ENCODE data around the gene LRRTM2. TPM values are rescaled to one million over a fixed set of nuclear protein-coding genes. Genes with fewer than 3 reads are reported as not detected.

The LRRTM2 gene
- total RNA-seq, 1 experiment from 2014 or later = not detected

DNA sequence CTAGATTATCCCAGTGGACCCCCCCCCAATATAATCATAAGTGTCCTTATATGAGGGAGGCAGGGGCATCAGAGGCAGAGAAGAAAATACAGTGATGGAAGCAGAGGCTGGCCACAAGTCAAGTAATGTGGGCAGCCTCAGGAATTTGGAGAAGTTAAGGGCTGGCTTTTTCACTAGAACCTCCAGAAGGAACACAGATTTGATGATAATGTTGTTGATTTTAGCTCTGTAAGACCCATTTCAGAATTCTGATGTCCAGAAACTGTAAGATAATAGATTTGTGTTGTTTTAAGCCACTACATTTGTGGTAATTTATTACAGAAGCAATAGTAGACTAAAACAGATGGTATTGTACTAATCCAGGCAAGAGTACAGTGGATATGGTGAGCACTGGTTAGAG lies 36.3 kb upstream of the LRRTM2 start:
- Mint-ChIP-seq H3K9me3 (no peaks in the 10 kb centered on the region), H3K36me3 (peaks cover 24% of the 10 kb centered on the region), H3K27ac (peak overlapping the region; percentile 16), H3K27me3 (ENCODE audit: low read depth) (no peaks in the 10 kb centered on the region), H3K4me3 (no peak overlapping the region), H3K4me1 (peaks cover 6% of the 10 kb centered on the region; the same call in 1 of the 2 replicates)
- POLR2A ChIA-PET = no interaction called here
- TF ChIP-seq GABPB1 (CRISPR knock-in tag; IDR thresholded peaks at IDR 0.05) (no peak), PRDM15 (CRISPR knock-in tag; IDR thresholded peaks at IDR 0.05) (no peak), TEAD4 (CRISPR knock-in tag; IDR thresholded peaks at IDR 0.05) (no peak), PRRX2 (CRISPR knock-in tag; IDR thresholded peaks at IDR 0.05) (no peak)
- TF ChIP-seq, protein P1, sequence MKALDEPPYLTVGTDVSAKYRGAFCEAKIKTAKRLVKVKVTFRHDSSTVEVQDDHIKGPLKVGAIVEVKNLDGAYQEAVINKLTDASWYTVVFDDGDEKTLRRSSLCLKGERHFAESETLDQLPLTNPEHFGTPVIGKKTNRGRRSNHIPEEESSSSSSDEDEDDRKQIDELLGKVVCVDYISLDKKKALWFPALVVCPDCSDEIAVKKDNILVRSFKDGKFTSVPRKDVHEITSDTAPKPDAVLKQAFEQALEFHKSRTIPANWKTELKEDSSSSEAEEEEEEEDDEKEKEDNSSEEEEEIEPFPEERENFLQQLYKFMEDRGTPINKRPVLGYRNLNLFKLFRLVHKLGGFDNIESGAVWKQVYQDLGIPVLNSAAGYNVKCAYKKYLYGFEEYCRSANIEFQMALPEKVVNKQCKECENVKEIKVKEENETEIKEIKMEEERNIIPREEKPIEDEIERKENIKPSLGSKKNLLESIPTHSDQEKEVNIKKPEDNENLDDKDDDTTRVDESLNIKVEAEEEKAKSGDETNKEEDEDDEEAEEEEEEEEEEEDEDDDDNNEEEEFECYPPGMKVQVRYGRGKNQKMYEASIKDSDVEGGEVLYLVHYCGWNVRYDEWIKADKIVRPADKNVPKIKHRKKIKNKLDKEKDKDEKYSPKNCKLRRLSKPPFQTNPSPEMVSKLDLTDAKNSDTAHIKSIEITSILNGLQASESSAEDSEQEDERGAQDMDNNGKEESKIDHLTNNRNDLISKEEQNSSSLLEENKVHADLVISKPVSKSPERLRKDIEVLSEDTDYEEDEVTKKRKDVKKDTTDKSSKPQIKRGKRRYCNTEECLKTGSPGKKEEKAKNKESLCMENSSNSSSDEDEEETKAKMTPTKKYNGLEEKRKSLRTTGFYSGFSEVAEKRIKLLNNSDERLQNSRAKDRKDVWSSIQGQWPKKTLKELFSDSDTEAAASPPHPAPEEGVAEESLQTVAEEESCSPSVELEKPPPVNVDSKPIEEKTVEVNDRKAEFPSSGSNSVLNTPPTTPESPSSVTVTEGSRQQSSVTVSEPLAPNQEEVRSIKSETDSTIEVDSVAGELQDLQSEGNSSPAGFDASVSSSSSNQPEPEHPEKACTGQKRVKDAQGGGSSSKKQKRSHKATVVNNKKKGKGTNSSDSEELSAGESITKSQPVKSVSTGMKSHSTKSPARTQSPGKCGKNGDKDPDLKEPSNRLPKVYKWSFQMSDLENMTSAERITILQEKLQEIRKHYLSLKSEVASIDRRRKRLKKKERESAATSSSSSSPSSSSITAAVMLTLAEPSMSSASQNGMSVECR (CRISPR knock-in tag; IDR thresholded peaks at IDR 0.05; ENCODE audit: borderline replicate concordance) = no peak
- TF ChIP-seq, protein P2, sequence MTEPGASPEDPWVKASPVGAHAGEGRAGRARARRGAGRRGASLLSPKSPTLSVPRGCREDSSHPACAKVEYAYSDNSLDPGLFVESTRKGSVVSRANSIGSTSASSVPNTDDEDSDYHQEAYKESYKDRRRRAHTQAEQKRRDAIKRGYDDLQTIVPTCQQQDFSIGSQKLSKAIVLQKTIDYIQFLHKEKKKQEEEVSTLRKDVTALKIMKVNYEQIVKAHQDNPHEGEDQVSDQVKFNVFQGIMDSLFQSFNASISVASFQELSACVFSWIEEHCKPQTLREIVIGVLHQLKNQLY (CRISPR knock-in tag; IDR thresholded peaks at IDR 0.05) = no peak
- no peak for DNase-seq (ENCODE audit: low spot score)
- CTCF ChIA-PET = interaction anchor here (1.3 kb wide), 1 partner anchor 21 kb away, joined by 3 read pairs; no protein-coding TSS in a partner anchor
- no peak for ATAC-seq

DNA sequence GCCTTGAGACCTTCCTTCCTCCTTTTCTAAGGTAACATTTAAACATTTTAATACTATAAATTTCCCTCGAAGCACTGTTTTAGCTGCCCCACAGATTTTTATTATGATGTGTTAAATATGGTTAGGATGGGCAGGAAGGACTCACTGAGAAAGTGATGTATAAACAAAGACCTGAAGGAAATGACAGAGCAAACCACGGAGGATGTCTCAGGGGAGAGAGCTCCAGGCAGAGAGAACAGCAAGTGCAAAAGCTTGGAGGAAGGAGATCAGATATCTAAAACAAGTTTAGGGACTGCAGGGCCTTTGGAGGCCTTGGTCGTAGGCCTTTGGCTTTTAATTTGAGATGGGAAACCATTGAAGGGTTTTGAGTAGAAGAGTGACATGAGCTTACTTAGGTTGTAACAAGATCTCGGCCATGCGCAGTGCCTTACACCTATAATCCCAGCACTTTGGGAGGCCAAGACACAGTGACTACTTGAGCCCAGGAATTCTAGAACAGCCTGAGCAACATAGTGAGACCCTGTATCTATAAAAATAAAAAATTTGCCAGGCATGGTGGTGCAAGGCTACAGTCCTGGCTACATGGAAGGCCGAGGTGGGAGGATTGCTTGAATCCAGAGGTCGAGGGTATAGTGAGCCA lies 35.5 kb upstream of the LRRTM2 start:
- ATAC-seq (no peak), DNase-seq (ENCODE audit: low spot score) (no peak)
- no peaks in the 10 kb centered on the region for H3K27me3 Mint-ChIP-seq (ENCODE audit: low read depth)
- H3K27ac Mint-ChIP-seq = peak overlapping the region; percentile 50
- no peaks in the 10 kb centered on the region for H3K9me3 Mint-ChIP-seq
- TF ChIP-seq FOXP1 (CRISPR knock-in tag; IDR thresholded peaks at IDR 0.05; ENCODE audit: borderline replicate concordance) (no peak), ESRRA (CRISPR knock-in tag; IDR thresholded peaks at IDR 0.05; ENCODE audit: borderline replicate concordance) (no peak), CREB1 (CRISPR knock-in tag; IDR thresholded peaks at IDR 0.05) (no peak), TCF7 (CRISPR knock-in tag; IDR thresholded peaks at IDR 0.05; ENCODE audit: low read depth) (no peak), HMGXB4 (CRISPR knock-in tag; IDR thresholded peaks at IDR 0.05) (no peak), ZNF263 (CRISPR knock-in tag; IDR thresholded peaks at IDR 0.05; ENCODE audit: low read depth) (no peak), HMGA2 (CRISPR knock-in tag; IDR thresholded peaks at IDR 0.05) (no peak), RELA (CRISPR knock-in tag; IDR thresholded peaks at IDR 0.05; ENCODE audit: borderline replicate concordance) (no peak), TEAD4 (CRISPR knock-in tag; IDR thresholded peaks at IDR 0.05) (no peak), ATF2 (CRISPR knock-in tag; IDR thresholded peaks at IDR 0.05; ENCODE audit: borderline replicate concordance, low read depth) (no peak)
- TF ChIP-seq, protein P2 (CRISPR knock-in tag; IDR thresholded peaks at IDR 0.05) = no peak
- TF ChIP-seq, protein P3, sequence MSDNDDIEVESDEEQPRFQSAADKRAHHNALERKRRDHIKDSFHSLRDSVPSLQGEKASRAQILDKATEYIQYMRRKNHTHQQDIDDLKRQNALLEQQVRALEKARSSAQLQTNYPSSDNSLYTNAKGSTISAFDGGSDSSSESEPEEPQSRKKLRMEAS (CRISPR knock-in tag; IDR thresholded peaks at IDR 0.05) = no peak
- TF ChIP-seq, protein P4, sequence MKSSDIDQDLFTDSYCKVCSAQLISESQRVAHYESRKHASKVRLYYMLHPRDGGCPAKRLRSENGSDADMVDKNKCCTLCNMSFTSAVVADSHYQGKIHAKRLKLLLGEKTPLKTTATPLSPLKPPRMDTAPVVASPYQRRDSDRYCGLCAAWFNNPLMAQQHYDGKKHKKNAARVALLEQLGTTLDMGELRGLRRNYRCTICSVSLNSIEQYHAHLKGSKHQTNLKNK (CRISPR knock-in tag; IDR thresholded peaks at IDR 0.05) = no peak
- TF ChIP-seq, protein P5, sequence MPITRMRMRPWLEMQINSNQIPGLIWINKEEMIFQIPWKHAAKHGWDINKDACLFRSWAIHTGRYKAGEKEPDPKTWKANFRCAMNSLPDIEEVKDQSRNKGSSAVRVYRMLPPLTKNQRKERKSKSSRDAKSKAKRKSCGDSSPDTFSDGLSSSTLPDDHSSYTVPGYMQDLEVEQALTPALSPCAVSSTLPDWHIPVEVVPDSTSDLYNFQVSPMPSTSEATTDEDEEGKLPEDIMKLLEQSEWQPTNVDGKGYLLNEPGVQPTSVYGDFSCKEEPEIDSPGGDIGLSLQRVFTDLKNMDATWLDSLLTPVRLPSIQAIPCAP (CRISPR knock-in tag; IDR thresholded peaks at IDR 0.05) = no peak
- H3K36me3 Mint-ChIP-seq = peaks cover 30% of the 10 kb centered on the region
- POLR2A ChIA-PET = no interaction called here
- peaks cover 6% of the 10 kb centered on the region; the same call in 1 of the 2 replicates for H3K4me1 Mint-ChIP-seq
- CTCF ChIA-PET = interaction anchor here (0.6 to 1.5 kb wide), 3 partner anchors 21 to 121 kb away, joined by 3 to 5 read pairs (median 3); no protein-coding TSS in a partner anchor
- H3K4me3 Mint-ChIP-seq = no peak overlapping the region
